Body of pancreas (tissue), 4 donors: ENCODE results near the gene ZBED5. TPM values are rescaled to one million over a fixed set of nuclear protein-coding genes. Genes with fewer than 3 reads are reported as not detected.

ENCODE experiments used
- ATAC-seq: fragments of 150-250 bp; one replicate; pipeline ENCODE4 v1.9.1; 2016
- DNase-seq, 4 donors: peaks; one replicate each; pipeline ENCODE4 v3.0.0-alpha.2; 2019
- H3K27ac ChIP-seq, 4 donors: fragments of 200-600 bp; sonication (generic); 1 replicate in 3 of 4; 2 replicates in 1 of 4; pipeline versions ENCODE4 v1.5.1 to v1.6.1; 2016 to 2019; ENCODE audit warnings: mild to moderate bottlenecking in 1 of 4, mixed read lengths in 1 of 4, moderate library complexity in 1 of 4
- H3K27me3 ChIP-seq, 2 donors: fragments of 200-600 bp; sonication (generic); one replicate each; pipeline ENCODE4 v1.6.0; 2016; ENCODE audit warnings: mild to moderate bottlenecking in 1 of 2
- H3K36me3 ChIP-seq, 2 donors: fragments of 200-600 bp; sonication (generic); replicated peaks in 1 of 2; 2 replicates each; pipeline ENCODE4 v1.5.1; 2016; ENCODE audit warnings: low read depth in 2 of 2; ENCODE audit not compliant: insufficient read depth in 1 of 2
- H3K4me1 ChIP-seq: fragments of 200-600 bp; sonication (generic); one replicate; pipeline ENCODE4 v1.6.0; 2016
- H3K4me3 ChIP-seq, 2 donors: fragments of 200-600 bp; sonication (generic); 1 replicate in 1 of 2; 2 replicates in 1 of 2; pipeline ENCODE4 v1.5.1; 2016 to 2019
- H3K9me3 ChIP-seq, 3 donors: fragments of 200-600 bp; sonication (generic); 1 replicate in 2 of 3; 2 replicates in 1 of 3; pipeline ENCODE4 v1.5.1; 2016
- CTCF ChIP-seq, 7 experiments: fragments of 450-650 bp in 4 of 7; fragments of 200-600 bp in 3 of 7; sonication (generic) in 3 of 7; IDR thresholded peaks; one replicate each; pipeline ENCODE4 v1.5.1; 2016 to 2019; ENCODE audit warnings: antibody characterized with exemption in 7 of 7
- POLR2A ChIP-seq, 3 donors: fragments of 450-650 bp; IDR thresholded peaks; one replicate each; pipeline ENCODE4 v1.6.1; 2016; ENCODE audit warnings: antibody characterized with exemption in 3 of 3, mild to moderate bottlenecking in 2 of 3
- WGBS, 2 donors: methylation state at CpG; one replicate each; pipeline ENCODE4 v1.1.5; 2017; 5-methylcytosine and 5-hydroxymethylcytosine counted together
- intact Hi-C: fragments of 100-400 bp; cut with DNase I; formaldehyde crosslinking; loops from one replicate; pipeline ENCODE4 v1.15.1; 2023
- total RNA-seq, 2 donors: library from RNA; depleted of rRNA; stranded (reverse); fragments of >200 nt; gene quantifications; one replicate each; pipeline ENCODE4 v1.1.0, GENCODE V29; 2016

The ZBED5 gene
- total RNA-seq, 2 donors from 2014 or later: 16.5 to 24.1 TPM

GRCh38 chr11:10862446-10862845 is 4.6 kb upstream of the ZBED5 start:
- 11 to 14% methylated on average over 1 of the region's 1 CpG for whole genome bisulfite sequencing, 2 donors
- no peak overlapping the region for H3K27ac ChIP-seq
- H3K36me3 ChIP-seq: no peaks in the 10 kb centered on the region
- H3K27me3 ChIP-seq: no peaks in the 10 kb centered on the region
- no peaks in the 10 kb centered on the region for H3K9me3 ChIP-seq
- DNase-seq: no peak
- intact Hi-C loops: no loop called here
- peaks cover 16% of the 10 kb centered on the region for H3K4me1 ChIP-seq
- TF ChIP-seq CTCF (IDR thresholded peaks at IDR 0.05) (no peak), POLR2A (IDR thresholded peaks at IDR 0.05) (no peak)
- H3K4me3 ChIP-seq: no peak overlapping the region
- no peak for ATAC-seq

GRCh38 chr11:10861799-10862198 is 3.9 kb upstream of the ZBED5 start:
- no peak for TF ChIP-seq CTCF (IDR thresholded peaks at IDR 0.05)
- intact Hi-C loops: no loop called here
- no peak for DNase-seq
- ATAC-seq: no peak
- no peaks in the 10 kb centered on the region for H3K27me3 ChIP-seq
- H3K36me3 ChIP-seq: no peaks in the 10 kb centered on the region
- no peaks in the 10 kb centered on the region for H3K9me3 ChIP-seq
- WGBS, 2 donors: 93 to 100% methylated on average over 1 of the region's 1 CpG
- no peak overlapping the region for H3K27ac ChIP-seq
- H3K4me3 ChIP-seq: no peak overlapping the region
- peaks cover 17% of the 10 kb centered on the region for H3K4me1 ChIP-seq

GRCh38 chr11:10861047-10861446 is 3.2 kb upstream of the ZBED5 start:
- Histone ChIP-seq H3K27me3 (no peaks in the 10 kb centered on the region), H3K36me3 (no peaks in the 10 kb centered on the region), H3K9me3 (no peaks in the 10 kb centered on the region), H3K4me3 (no peak overlapping the region), H3K4me1 (peaks cover 24% of the 10 kb centered on the region), H3K27ac (no peak overlapping the region)
- ATAC-seq: no peak
- no peak for TF ChIP-seq POLR2A (IDR thresholded peaks at IDR 0.05)
- no peak for TF ChIP-seq CTCF (IDR thresholded peaks at IDR 0.05)
- no peak for DNase-seq
- intact Hi-C loops: no loop called here

GRCh38 chr11:10858439-10859325 is 829 bp upstream of the ZBED5 start:
- peaks cover 4 to 10% of the 10 kb centered on the region in 2 donors for H3K36me3 ChIP-seq
- H3K27me3 ChIP-seq: no peaks in the 10 kb centered on the region
- intact Hi-C loops: no loop called here
- no peak for TF ChIP-seq POLR2A (IDR thresholded peaks at IDR 0.05)
- TF ChIP-seq CTCF (IDR thresholded peaks at IDR 0.05): no peak
- peaks cover 22% of the 10 kb centered on the region for H3K4me1 ChIP-seq
- peak overlapping the region; percentile 37 to 91 for H3K4me3 ChIP-seq
- peak; percentile 65 to 73 (median 70) for DNase-seq
- peak; percentile 39 for ATAC-seq
- H3K27ac ChIP-seq: peak overlapping the region; percentile 89 to 97 (median 94)
- H3K9me3 ChIP-seq: no peaks in the 10 kb centered on the region
- WGBS, 2 donors: 0% methylated on average over 29 to 46 of the region's 46 CpGs

GRCh38 chr11:10857459-10857708 is 469 bp downstream of the ZBED5 start:
- peaks cover 4 to 10% of the 10 kb centered on the region in 2 donors for H3K36me3 ChIP-seq
- H3K4me1 ChIP-seq: peaks cover 22% of the 10 kb centered on the region
- no peak for TF ChIP-seq POLR2A (IDR thresholded peaks at IDR 0.05)
- 0% methylated on average over 11 to 14 of the region's 14 CpGs for WGBS, 2 donors
- intact Hi-C loops: no loop called here
- peak overlapping the region; percentile 64 to 91 for H3K4me3 ChIP-seq
- no peaks in the 10 kb centered on the region for H3K9me3 ChIP-seq
- peak in 1 of 4 donors; percentile 50 for DNase-seq
- H3K27ac ChIP-seq: peak overlapping the region; percentile 89 to 97 (median 94)
- no peaks in the 10 kb centered on the region for H3K27me3 ChIP-seq
- no peak for ATAC-seq
